SK-N-SH treated with all-trans-retinoic acid at 6 μM for 48 hours (cell line): ENCODE data around the gene CACNG1.

ENCODE experiments used
- ATAC-seq: fragments of 200-7000 bp; cut with Tn5 transposase; 3 replicates; pipeline ENCODE4 v1.9.1; 2020; ENCODE audit warnings: mild to moderate bottlenecking, moderate library complexity
- ARNTL ChIP-seq: fragments of 450-650 bp; formaldehyde crosslinking; IDR thresholded peaks from 2 replicates; pipeline ENCODE4 v1.5.0; 2020; ENCODE audit warnings: low read depth, mild to moderate bottlenecking, moderate library complexity, borderline replicate concordance
- BACH2 ChIP-seq: fragments of 250-450 bp; sonication (Bioruptor Pico); IDR thresholded peaks from 2 replicates; pipeline ENCODE4 v1.9.0; 2021; ENCODE audit warnings: mild to moderate bottlenecking, borderline replicate concordance
- CREB5 ChIP-seq: fragments of 250-450 bp; sonication (Bioruptor Pico); IDR thresholded peaks from 2 replicates; pipeline ENCODE4 v1.5.1; 2020; ENCODE audit warnings: low read depth, mild to moderate bottlenecking, moderate library complexity
- CSRNP3 ChIP-seq: fragments of 250-450 bp; sonication (Bioruptor Pico); IDR thresholded peaks from 2 replicates; pipeline ENCODE4 v1.5.1; 2021; ENCODE audit warnings: mild to moderate bottlenecking, moderate library complexity
- GLIS3 ChIP-seq: fragments of 250-450 bp; sonication (Bioruptor Pico); IDR thresholded peaks from 2 replicates; pipeline ENCODE4 v1.5.0; 2020; ENCODE audit warnings: mild to moderate bottlenecking, moderate library complexity
- ISL1 ChIP-seq: fragments of 250-450 bp; sonication (Bioruptor Pico); IDR thresholded peaks from 2 replicates; pipeline ENCODE4 v2.1.2; 2022; ENCODE audit warnings: mild to moderate bottlenecking, moderate library complexity
- OSR1 ChIP-seq: fragments of 250-450 bp; sonication (Bioruptor Pico); IDR thresholded peaks from 2 replicates; pipeline ENCODE4 v1.8.0; 2022; ENCODE audit warnings: moderate library complexity, mild to moderate bottlenecking, inconsistent platforms
- PATZ1 ChIP-seq: fragments of 250-450 bp; sonication (Bioruptor Pico); IDR thresholded peaks from 2 replicates; pipeline ENCODE4 v1.8.0; 2020; ENCODE audit warnings: mild to moderate bottlenecking, moderate library complexity, borderline replicate concordance
- POU6F1 ChIP-seq: fragments of 250-450 bp; sonication (Bioruptor Pico); IDR thresholded peaks from 2 replicates; pipeline ENCODE4 v1.8.0; 2021; ENCODE audit warnings: low read depth, mild to moderate bottlenecking, moderate library complexity, borderline replicate concordance
- PPARA ChIP-seq: fragments of 250-450 bp; sonication (Bioruptor Pico); IDR thresholded peaks from 2 replicates; pipeline ENCODE4 v1.5.0; 2020; ENCODE audit warnings: mild to moderate bottlenecking, borderline replicate concordance
- SNAI2 ChIP-seq: fragments of 250-450 bp; sonication (Bioruptor Pico); IDR thresholded peaks from 2 replicates; pipeline ENCODE4 v1.5.0; 2020; ENCODE audit warnings: mild to moderate bottlenecking, moderate library complexity
- TCF4 ChIP-seq: fragments of 250-450 bp; sonication (Bioruptor Pico); IDR thresholded peaks from 2 replicates; pipeline ENCODE4 v1.8.0; 2021; ENCODE audit warnings: mild to moderate bottlenecking, moderate library complexity, borderline replicate concordance
- TOX ChIP-seq: fragments of 250-450 bp; sonication (Bioruptor Pico); IDR thresholded peaks from 2 replicates; pipeline ENCODE4 v1.8.0; 2021; ENCODE audit warnings: mild to moderate bottlenecking, moderate library complexity, borderline replicate concordance
- TSHZ2 ChIP-seq: fragments of 250-450 bp; sonication (Bioruptor Pico); IDR thresholded peaks from 2 replicates; pipeline ENCODE4 v1.5.0; 2020; ENCODE audit warnings: mild to moderate bottlenecking, moderate library complexity
- ZFP3 ChIP-seq: fragments of 250-450 bp; sonication (Bioruptor Pico); IDR thresholded peaks from 2 replicates; pipeline ENCODE4 v1.5.0; 2020; ENCODE audit warnings: mild to moderate bottlenecking, moderate library complexity
- ZFP30 ChIP-seq: fragments of 450-650 bp; formaldehyde crosslinking; IDR thresholded peaks from 2 replicates; pipeline ENCODE4 v1.5.0; 2022; ENCODE audit warnings: mild to moderate bottlenecking, moderate library complexity
- ZNF565 ChIP-seq: fragments of 450-650 bp; formaldehyde crosslinking; conservative IDR thresholded peaks from 2 replicates; pipeline ENCODE4 v1.5.0; 2020; ENCODE audit warnings: low read depth, mild to moderate bottlenecking, moderate library complexity
- ZNF70 ChIP-seq: fragments of 450-650 bp; formaldehyde crosslinking; IDR thresholded peaks from 2 replicates; pipeline ENCODE4 v1.5.0; 2020; ENCODE audit warnings: mild to moderate bottlenecking, moderate library complexity

CACNG1 gene

GRCh38 chr17:67041531-67041930 lies 2.8 kb upstream of the CACNG1 start:
- no peak for ATAC-seq
- TF ChIP-seq BACH2 (no peak), PPARA (CRISPR knock-in tag) (no peak), ISL1 (CRISPR knock-in tag) (no peak), SNAI2 (CRISPR knock-in tag) (no peak), TOX (CRISPR knock-in tag) (no peak), CSRNP3 (CRISPR knock-in tag) (no peak), CREB5 (CRISPR knock-in tag) (no peak)

GRCh38 chr17:67041941-67042899 lies 2.1 kb upstream of the CACNG1 start:
- no peak for ATAC-seq
- no peak for TF ChIP-seq CSRNP3 (CRISPR knock-in tag)
- no peak for TF ChIP-seq ZFP30 (CRISPR knock-in tag)
- TF ChIP-seq PPARA (CRISPR knock-in tag): no peak
- no peak for TF ChIP-seq PATZ1 (CRISPR knock-in tag)
- no peak for TF ChIP-seq GLIS3 (CRISPR knock-in tag)
- TF ChIP-seq, all 23 proteins: peak for 0

- ATAC-seq: no peak
- TF ChIP-seq CSRNP3 (CRISPR knock-in tag): no peak
- TF ChIP-seq PPARA (CRISPR knock-in tag): no peak
- no peak for TF ChIP-seq TCF4 (CRISPR knock-in tag)
- TF ChIP-seq SNAI2 (CRISPR knock-in tag): no peak
- no peak for TF ChIP-seq BACH2
- TF ChIP-seq TSHZ2 (CRISPR knock-in tag): no peak
- no peak for TF ChIP-seq CREB5 (CRISPR knock-in tag)
- TF ChIP-seq ARNTL (CRISPR knock-in tag): no peak
- TF ChIP-seq ISL1 (CRISPR knock-in tag): no peak
- TF ChIP-seq TOX (CRISPR knock-in tag): no peak
- no peak for TF ChIP-seq ZFP30 (CRISPR knock-in tag)
- TF ChIP-seq OSR1 (CRISPR knock-in tag): no peak
- TF ChIP-seq ZNF70: no peak
- no peak for TF ChIP-seq ZFP3 (CRISPR knock-in tag)
- TF ChIP-seq PATZ1 (CRISPR knock-in tag): no peak
- no peak for TF ChIP-seq POU6F1 (CRISPR knock-in tag)
- no peak for TF ChIP-seq ZNF565 (CRISPR knock-in tag)
Observed at GRCh38 chr17:67043283-67043682, 1.1 kb upstream of the CACNG1 start.
